ENCODE measurements around the gene KPNA4. TPM values are rescaled to one million over a fixed set of nuclear protein-coding genes. Genes with fewer than 3 reads are reported as not detected.

Gene KPNA4
- total and polyA plus RNA-seq, 12 donors, result 6.5 to 43.6 (median 20.6) TPM

DNA sequence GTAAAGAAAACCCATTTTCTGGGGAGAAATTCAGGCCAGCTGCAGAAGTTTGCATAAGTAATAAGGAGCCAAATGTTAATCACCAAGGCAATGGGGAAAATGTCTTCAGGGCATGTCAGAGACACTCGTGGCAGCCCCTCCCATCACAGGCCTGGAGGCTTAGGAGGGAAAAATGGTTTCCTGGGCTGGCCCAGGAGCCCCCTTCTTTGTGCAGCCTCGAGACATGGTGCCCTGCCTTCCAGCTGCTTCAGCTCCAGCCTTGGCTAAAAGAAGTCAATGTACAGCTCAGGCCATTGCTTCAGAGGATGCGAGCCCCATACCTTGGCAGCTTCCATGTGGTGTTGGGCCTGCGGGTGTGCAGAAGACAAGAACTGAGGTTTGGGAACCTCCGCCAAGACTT, 95.2 kb downstream of the KPNA4 start:
- Histone ChIP-seq H3K4me1 (replicated peaks in 1 of 2) (no peaks in the 10 kb centered on the region), H3K27ac (no peak overlapping the region), H3K36me3 (replicated peaks in 1 of 2) (no peaks in the 10 kb centered on the region), H3K4me3 (no peak overlapping the region), H3K27me3 (no peaks in the 10 kb centered on the region), H3K9me3 (replicated peaks in 1 of 3) (no peaks in the 10 kb centered on the region)
- no peak for DNase-seq
- TF ChIP-seq POLR2A (IDR thresholded peaks at IDR 0.05), result no peak
- 83 to 91% (median 89%) methylated on average over 4 to 5 of the region's 5 CpGs for WGBS, 4 donors
- intact Hi-C loops (cut with DNase I), result no loop called here

DNA sequence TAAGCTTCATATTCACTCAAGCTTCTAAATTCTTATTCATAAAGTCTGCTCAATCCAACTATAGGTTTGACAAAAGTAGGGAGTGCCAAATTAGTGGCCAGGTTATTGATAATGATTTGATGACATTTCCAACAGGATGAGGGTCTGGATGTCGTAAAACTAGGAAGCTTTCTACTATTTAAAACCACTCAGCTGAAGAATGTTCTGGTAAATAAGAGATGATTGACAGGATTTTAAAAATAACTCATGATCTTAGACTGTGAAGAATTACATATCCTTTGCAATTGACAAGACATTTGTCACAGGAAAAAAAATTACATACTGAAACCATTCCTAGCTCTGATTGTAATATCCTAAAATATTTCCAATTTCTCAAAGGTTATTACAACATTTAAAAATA, 100.4 kb downstream of the KPNA4 start:
- TF ChIP-seq POLR2A (IDR thresholded peaks at IDR 0.05), result no peak
- TF ChIP-seq, protein P1, sequence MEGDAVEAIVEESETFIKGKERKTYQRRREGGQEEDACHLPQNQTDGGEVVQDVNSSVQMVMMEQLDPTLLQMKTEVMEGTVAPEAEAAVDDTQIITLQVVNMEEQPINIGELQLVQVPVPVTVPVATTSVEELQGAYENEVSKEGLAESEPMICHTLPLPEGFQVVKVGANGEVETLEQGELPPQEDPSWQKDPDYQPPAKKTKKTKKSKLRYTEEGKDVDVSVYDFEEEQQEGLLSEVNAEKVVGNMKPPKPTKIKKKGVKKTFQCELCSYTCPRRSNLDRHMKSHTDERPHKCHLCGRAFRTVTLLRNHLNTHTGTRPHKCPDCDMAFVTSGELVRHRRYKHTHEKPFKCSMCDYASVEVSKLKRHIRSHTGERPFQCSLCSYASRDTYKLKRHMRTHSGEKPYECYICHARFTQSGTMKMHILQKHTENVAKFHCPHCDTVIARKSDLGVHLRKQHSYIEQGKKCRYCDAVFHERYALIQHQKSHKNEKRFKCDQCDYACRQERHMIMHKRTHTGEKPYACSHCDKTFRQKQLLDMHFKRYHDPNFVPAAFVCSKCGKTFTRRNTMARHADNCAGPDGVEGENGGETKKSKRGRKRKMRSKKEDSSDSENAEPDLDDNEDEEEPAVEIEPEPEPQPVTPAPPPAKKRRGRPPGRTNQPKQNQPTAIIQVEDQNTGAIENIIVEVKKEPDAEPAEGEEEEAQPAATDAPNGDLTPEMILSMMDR (IDR thresholded peaks at IDR 0.05), result no peak
- Histone ChIP-seq H3K27ac (no peak overlapping the region), H3K9me3 (replicated peaks in 1 of 3) (no peaks in the 10 kb centered on the region), H3K4me1 (replicated peaks in 1 of 2) (no peaks in the 10 kb centered on the region), H3K36me3 (replicated peaks in 1 of 2) (no peaks in the 10 kb centered on the region), H3K4me3 (no peak overlapping the region), H3K27me3 (peaks cover 4% of the 10 kb centered on the region)
- intact Hi-C loops (cut with DNase I), result no loop called here
- 75 to 96% (median 80%) methylated on average over 1 of the region's 1 CpG for WGBS, 4 donors
- no peak for DNase-seq

DNA sequence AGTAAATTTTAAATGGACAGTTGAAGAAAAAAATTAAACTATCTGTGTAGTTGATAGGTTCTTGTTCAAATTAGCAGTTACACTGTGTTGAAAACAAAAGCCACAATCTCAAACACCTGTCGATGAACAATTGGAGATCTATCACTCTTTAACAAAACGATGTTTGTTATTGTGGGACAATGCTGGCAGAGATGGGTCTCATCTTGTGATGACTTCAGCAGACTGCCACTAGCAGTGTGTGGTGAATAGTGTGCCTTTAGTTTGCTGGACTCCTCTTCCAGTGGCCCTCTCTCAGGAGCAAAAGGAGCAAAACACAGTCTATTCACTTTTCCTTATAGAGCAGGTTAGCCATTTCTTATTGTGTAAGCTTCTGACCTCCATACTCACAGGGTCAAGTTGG, 101.0 kb downstream of the KPNA4 start:
- Histone ChIP-seq H3K4me3 (no peak overlapping the region), H3K36me3 (replicated peaks in 1 of 2) (no peaks in the 10 kb centered on the region), H3K9me3 (replicated peaks in 1 of 3) (no peaks in the 10 kb centered on the region), H3K4me1 (replicated peaks in 1 of 2) (no peaks in the 10 kb centered on the region), H3K27me3 (peaks cover 4% of the 10 kb centered on the region), H3K27ac (no peak overlapping the region)
- intact Hi-C loops (cut with DNase I), result no loop called here
- 83 to 92% (median 89%) methylated on average over 2 of the region's 2 CpGs for WGBS, 4 donors
- DNase-seq, result no peak
- TF ChIP-seq, protein P1 (IDR thresholded peaks at IDR 0.05), result no peak
- no peak for TF ChIP-seq POLR2A (IDR thresholded peaks at IDR 0.05)

DNA sequence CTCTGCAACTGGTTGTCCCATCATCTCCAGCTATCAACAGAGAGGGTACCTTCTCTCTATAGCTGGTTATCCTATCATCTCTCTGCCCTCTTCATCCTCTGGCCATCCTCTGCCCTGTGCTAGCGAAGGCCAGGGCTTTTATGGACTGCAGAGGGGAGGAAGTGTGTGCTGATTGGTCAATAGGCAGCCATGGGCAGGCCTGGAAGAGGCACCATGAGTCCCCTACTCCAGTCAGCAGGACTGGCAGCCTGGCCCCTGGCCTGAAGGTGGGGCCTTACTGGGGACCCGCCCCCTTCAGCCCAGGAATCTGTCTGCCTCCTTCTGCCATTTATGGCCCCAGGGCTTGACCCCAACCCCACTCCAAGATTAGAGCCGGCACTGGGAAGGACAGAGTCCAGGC, 105.3 kb downstream of the KPNA4 start:
- Histone ChIP-seq H3K27ac (no peak overlapping the region), H3K4me1 (replicated peaks in 1 of 2) (no peaks in the 10 kb centered on the region)
- WGBS, 4 donors, result 67 to 87% (median 79%) methylated on average over 1 to 3 of the region's 3 CpGs

DNA sequence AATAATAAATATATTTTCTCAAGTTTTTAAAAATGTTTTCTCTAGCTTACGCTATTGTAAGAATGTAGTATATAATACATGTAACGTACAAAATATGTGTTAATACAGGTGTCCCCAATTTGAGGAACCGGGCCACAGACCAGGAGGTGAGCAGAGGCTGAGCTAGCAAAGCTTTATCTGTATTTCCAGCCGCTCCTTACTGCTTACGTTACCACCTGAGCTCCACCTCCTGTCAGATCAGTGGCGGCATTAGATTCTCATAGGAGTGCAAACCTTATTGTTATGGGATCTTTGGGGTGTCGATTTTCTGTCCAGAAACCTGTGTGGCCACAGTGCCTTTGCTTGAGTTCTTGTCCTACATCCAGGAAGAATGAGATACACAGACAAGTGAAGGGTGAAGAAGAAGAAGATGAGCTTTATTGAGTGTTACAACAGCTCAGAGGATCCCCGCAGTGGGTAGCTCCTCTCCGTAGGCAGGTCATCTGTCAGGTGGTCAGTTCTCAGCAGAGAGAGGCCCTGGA, 105.9 kb downstream of the KPNA4 start:
- DNase-seq, result no peak
- H3K27ac ChIP-seq, result no peak overlapping the region
- 86 to 92% (median 91%) methylated on average over 9 of the region's 9 CpGs for WGBS, 4 donors
- no peak overlapping the region for H3K4me3 ChIP-seq
- no peaks in the 10 kb centered on the region for H3K36me3 ChIP-seq (replicated peaks in 1 of 2)
- intact Hi-C loops (cut with DNase I), result no loop called here
- H3K4me1 ChIP-seq (replicated peaks in 1 of 2), result no peaks in the 10 kb centered on the region
- no peaks in the 10 kb centered on the region for H3K9me3 ChIP-seq (replicated peaks in 1 of 3)
- TF ChIP-seq POLR2A (IDR thresholded peaks at IDR 0.05), result no peak
- TF ChIP-seq, protein P1 (IDR thresholded peaks at IDR 0.05), result no peak
- peaks cover 4% of the 10 kb centered on the region for H3K27me3 ChIP-seq

More for the DNA sequence above, 105.3 kb downstream of the KPNA4 start:
- intact Hi-C loops (cut with DNase I), result no loop called here
- H3K4me3 ChIP-seq, result no peak overlapping the region
- DNase-seq, result no peak
- no peaks in the 10 kb centered on the region for H3K9me3 ChIP-seq (replicated peaks in 1 of 3)
- TF ChIP-seq, protein P1 (IDR thresholded peaks at IDR 0.05), result no peak
- TF ChIP-seq POLR2A (IDR thresholded peaks at IDR 0.05), result no peak
- peaks cover 4% of the 10 kb centered on the region for H3K27me3 ChIP-seq
- no peaks in the 10 kb centered on the region for H3K36me3 ChIP-seq (replicated peaks in 1 of 2)

Data from adrenal gland (tissue), 12 donors.